Activated CD4-positive, CD25-positive, alpha-beta regulatory T cell treated with anti-CD3 and anti-CD28 coated beads, Interleukin-2, amount 50 U/mL, for 24 hours (primary cell): Measurements from ENCODE around the gene MRPL49.
A peak's percentile ranks its signal among the peaks of the same experiment; 100 is the strongest.
"Not testable (repeated sequence)": the region's sequence is repeated elsewhere in the genome, so short reads cannot be mapped to it uniquely, and the experiment has no call there.

Experiments used
- ATAC-seq, 2 donors: fragments of 150-1000 bp; cut with Tn5 transposase; one replicate each; pipeline ENCODE4 v1.10.0; 2021; ENCODE audit warnings: mild to moderate bottlenecking in 1 of 2, moderate library complexity in 1 of 2

MRPL49 gene

DNA sequence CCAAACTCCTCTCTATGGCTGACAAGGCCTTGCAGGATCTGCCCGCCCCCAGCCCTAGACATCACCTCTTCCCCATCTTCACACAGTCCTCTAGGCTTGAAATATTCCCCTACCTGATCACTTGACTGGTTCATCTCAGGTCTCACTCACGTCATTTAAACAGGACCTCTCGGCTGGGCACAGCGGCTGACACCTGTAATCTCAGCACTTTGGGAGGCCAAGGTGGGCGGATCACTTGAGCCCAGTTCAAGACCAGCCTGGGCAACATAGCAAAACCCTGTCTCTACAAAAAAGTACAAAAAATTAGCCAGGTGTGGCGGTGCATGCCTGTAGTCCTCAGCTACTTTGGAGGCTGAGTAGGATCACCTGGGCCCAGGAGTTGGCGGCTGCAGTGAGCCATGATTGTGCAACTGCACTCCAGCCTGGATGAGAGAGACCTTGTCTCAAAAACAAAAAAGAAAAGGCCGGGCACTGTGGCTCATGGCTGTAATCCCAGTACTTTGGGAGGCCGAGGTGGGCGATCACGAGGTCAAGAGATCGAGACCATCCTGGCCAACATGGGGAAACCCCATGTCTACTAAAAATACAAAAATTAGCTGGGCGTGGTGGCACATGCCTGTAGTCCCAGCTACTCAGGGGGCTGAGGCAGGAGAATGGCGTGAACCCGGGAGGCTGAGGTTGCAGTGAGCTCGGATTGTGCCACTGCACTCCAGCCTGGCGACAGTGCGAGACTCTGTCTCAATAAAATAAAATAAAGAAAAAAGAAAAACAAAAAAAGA, 3.0 kb upstream of the MRPL49 start:
- ATAC-seq: not testable (repeated sequence)

- no peak for ATAC-seq
Measured at GRCh38 chr11:65119670-65119995, 2.5 kb upstream of the MRPL49 start.

GRCh38 chr11:65120831-65121230, 1.3 kb upstream of the MRPL49 start:
- no peak for ATAC-seq

DNA sequence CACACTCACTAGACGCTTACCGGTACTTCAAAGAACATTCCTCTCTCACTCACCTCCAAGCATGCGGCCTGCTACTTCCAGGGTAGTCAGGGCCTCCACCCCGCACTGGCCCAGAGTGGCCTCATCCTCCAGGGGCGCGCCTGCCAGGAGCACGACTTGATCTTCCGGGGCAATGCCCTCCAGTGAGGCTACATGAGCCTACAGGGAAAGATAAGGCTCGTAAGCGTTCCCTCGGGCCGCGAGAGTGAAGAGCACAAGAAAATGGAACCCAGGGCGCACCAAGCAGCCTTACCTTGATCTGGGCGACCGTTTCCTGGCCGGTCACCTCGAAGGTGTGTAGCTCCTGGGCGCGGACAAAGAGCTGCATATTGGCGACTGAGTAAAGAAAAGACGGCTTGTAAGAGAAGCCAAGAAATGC, 665 bp upstream of the MRPL49 start:
- no peak for ATAC-seq

DNA sequence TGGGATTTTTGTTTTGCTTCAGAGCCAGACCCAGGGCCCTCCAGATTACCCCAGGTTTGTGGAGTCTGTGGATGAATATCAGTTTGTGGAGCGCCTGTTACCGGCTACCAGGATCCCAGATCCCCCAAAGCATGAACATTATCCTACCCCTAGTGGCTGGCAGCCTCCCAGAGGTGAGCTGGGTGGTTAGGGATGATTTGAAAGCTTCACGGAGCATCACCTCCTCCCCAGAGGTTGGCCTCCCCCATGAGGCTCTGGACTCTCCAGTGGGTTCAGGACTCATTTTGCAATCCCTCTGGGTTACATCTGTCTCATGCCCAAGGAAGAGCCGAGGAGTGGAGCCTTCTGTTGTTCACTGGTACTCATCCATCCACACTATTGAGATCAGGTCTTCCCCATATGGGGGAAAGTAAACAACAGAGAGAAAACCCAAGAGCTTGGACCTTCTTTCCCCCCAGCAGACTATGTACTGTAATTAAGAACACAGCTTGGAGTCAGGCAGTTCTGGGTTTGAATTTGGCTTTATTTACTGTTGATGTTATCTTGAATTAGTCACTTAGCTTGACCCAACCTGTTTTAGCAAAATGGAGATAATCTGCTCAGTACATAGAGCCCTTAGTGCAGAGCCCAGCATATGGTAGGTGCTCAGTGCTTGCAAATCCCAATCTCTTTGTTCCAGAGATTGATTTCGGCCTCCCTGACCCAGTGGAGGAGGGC, 2.5 kb downstream of the MRPL49 start:
- no peak for ATAC-seq

- no peak for ATAC-seq
Measured at GRCh38 chr11:65125197-65126056, 3.3 kb downstream of the MRPL49 start.

DNA sequence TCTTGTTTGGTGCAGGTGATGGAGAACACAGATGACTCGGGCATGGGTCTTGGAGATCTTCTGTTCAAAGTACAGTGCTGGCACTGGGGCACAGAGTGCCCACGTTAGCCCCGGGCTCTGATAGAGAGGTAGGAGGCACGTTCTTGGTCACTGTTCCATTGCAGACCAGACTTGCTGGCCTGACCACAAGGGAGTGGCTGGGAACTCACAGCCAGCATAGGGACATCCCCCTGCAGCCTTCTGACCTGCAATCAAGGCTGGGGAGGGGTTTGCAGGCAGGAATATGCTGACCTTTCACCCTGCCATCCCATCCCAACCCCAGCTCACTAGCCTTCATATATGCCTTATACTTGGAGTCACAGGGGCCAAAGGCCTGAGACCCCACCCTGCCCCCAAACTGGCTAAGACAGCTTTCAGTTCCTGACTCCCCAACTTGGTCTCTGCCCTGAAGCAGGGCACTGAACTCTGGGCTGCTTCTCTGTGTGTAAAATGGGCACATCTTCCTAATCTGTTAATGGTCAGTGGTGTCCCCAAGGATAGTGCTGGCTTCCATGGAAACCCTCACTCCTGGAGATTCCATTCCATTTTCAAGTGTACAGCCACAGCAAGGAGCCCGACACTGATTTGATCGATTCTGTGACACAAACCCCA, 4.6 kb downstream of the MRPL49 start:
- no peak for ATAC-seq

DNA sequence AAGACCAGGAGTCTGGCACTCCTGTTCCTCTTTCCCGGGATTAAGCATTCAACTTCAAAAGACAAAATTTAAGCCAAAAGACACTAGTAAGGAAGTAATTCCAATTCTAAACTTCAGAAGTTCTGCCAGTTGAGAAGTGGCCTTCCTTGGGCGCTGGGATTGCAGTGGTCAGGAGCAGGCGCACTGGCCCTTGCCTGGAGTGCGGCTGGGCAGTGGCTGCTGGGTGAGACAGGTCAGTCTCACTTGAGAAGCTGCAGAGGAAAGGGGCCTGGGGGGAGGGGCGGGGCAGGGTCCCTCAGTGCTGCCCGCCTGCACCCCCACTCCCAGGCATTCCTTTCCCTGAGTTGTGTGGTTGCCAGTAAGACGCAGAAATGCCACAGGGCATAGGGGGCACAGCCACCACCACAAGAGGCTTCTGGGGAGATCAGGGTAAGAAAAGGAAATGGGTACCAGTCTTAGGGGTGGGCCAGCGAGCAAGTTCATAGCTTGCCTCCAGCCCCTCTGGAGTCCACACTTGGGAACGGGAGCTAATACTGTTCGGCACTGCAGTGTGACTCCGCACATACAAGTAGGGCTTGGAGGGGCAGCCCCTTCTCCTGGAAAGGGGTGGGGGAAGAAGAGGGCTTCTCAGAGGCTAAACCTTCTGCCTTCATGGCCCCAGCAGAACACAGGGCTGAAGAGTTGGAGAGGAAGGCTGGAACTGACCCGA, 5.5 kb downstream of the MRPL49 start:
- ATAC-seq: no peak

DNA sequence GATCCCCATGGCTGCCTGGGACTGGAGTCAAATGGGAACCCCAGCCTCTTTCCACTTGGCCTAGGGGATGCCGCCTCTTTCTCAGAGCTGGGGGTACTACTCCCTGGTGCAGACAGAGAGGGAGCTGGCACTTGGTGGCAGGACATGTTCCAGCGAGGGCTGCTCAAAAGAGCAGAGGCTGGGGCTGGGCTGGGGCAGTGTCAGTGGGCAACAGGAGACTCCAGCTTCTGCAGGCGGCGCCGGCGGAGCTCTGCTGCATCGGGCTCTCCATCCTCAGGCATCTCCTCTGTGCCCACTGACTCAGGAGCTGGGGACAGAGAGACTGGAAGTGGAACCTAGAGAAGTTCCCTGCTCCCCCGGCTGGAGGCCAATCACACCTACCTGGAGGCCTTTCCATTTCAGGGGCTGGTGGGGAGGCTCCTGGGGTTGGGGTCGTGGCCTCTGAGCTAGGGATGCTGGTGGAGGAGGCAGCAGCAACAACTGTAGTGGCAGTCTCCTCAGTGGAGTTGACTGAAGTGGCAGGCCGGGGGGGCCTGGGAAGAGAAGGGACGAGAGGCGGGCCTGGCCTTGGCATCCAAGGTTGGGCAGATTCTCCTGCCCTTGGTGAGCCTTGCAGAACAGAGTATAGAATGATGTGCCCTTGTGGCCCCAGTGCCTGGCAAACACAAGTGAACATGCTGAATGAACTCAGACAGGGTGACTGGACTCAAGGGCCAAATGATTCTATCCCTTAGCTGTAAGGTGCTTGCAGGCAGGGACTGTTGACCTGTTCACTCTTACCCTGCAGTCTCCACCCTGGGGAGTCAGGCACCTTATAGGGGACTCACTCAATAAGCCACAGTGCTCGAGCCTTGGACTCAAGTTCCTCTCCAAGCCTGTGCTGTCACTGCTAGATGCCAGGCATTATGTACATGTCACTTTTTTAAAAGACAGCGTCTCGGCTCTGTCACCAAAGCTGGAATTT, 6.3 kb downstream of the MRPL49 start:
- no peak for ATAC-seq

GRCh38 chr11:65129649-65130441, 7.7 kb downstream of the MRPL49 start:
- ATAC-seq: no peak

DNA sequence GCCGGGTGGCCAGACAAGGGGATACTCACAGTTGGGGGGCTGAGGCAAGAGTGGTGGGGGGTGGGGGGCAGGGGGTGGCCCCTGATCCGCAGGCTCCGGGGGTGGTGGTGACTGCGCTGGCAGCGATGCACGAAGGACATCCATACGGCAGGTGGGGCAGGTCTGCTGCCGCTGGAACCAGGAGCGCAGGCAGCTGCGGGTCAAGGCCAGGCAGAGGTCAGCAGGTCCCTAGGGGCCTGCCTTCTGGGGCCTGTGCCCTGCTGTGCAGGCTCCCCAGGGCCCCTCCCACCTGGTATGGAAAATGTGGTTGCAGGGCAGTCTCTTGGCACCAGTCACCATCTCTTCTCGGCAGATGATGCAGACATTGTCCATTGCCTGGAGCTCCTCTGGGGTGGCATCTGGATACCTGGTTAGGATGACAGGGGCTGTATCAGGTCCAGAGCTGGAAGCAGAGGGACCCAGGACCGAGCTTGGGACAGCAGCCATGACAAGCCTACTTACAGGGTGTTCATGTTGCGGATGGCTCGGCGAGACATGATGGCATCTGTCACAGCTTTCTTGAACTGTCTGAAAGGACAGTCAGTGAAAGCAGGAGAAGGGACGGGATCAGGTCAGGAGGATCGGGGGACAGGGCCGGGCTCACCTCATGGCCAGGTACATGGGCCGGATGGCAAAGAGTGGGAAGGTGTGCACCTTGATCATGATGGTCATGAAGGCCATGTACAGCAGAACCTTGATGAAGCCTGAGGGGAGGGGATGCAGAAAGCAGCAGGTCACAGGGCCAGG, 8.7 kb downstream of the MRPL49 start:
- ATAC-seq: no peak

DNA sequence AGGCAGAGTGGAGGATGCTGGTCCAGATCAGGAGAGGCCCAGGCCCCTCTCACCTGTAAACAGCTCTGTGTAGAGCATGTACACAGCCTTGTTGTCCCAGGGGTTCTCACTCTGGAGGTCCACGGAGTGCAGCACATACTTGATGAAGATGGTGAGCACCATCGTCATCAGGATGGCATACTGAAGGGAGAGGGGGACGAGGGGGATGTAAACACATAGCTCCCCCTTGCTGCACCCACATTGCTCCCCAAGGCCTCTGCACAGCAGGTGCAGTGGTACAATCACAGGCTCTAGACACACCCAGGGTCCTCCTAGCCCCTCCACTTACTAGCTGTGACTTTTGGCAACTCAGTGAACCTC, 9.3 kb downstream of the MRPL49 start:
- no peak for ATAC-seq

DNA sequence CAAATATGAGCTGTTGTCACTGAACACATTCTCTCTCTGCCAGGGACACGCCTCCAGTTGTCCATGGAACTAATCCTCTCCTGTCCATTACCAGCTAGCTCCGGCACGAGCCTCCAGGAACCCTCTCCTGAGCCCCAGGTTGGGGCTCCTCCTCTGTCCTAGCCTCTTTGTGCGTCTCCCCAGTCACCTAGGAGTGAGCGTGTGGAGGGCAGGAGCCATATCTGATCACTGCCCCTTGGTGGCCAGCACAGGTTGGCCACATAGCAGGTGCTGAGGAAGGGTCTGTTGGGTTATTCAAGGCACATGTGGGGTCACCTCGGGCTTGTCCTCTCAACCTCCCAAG, 9.7 kb downstream of the MRPL49 start:
- ATAC-seq: no peak

- ATAC-seq: no peak
Measured at GRCh38 chr11:65132238-65132987, 10.3 kb downstream of the MRPL49 start.

- no peak for ATAC-seq
Measured at GRCh38 chr11:65132988-65133700, 11.0 kb downstream of the MRPL49 start.

GRCh38 chr11:65133724-65134123, 11.6 kb downstream of the MRPL49 start:
- no peak for ATAC-seq

GRCh38 chr11:65134240-65134951, 12.3 kb downstream of the MRPL49 start, which contains the start of gene SYVN1:
SYVN1 (minus strand) TSS chr11:65134519; CDS start chr11:65133601, 918 bp downstream.
- ATAC-seq: peak; percentile 82 to 87
